HG03060 (cell line): ENCODE measurements around the gene NBPF26.
"Not testable (repeated sequence)": the region's sequence is repeated elsewhere in the genome, so short reads cannot be mapped to it uniquely, and the experiment has no call there.

Experiments used
- ATAC-seq: cut with Tn5 transposase; IDR thresholded peaks from one replicate; pipeline ENCODE4 v1.9.1; 2021; ENCODE audit warnings: low read depth, moderate number of reproducible peaks; ENCODE audit not compliant: unreplicated experiment

Gene NBPF26

GRCh38 chr1:120850537-120851421 is 127.0 kb downstream of the NBPF26 start:
- peak; percentile 82 for ATAC-seq

GRCh38 chr1:120858144-120858543 is 134.4 kb downstream of the NBPF26 start:
- not testable (repeated sequence) for ATAC-seq

- not testable (repeated sequence) for ATAC-seq
Measured at GRCh38 chr1:120859615-120860234, 136.0 kb downstream of the NBPF26 start.

GRCh38 chr1:120878206-120878605 is 154.5 kb downstream of the NBPF26 start:
- not testable (repeated sequence) for ATAC-seq

- ATAC-seq, result not testable (repeated sequence)
Measured at GRCh38 chr1:120880056-120880455, 156.3 kb downstream of the NBPF26 start.

- not testable (repeated sequence) for ATAC-seq
Measured at GRCh38 chr1:120881934-120882333, 158.2 kb downstream of the NBPF26 start.
